Astrocyte (in vitro differentiated cells and primary cell): ENCODE results near the gene SLC38A8. TPM values are rescaled to one million over a fixed set of nuclear protein-coding genes. Genes with fewer than 3 reads are reported as not detected.
A peak's percentile ranks its signal among the peaks of the same experiment; 100 is the strongest.

Source experiments
- DNase-seq: peaks from one replicate; pipeline ENCODE4 v3.0.0-alpha.2; 2010; ENCODE audit warnings: low read depth
- FAIRE-seq: peaks from 2 replicates; lab custom pipeline; 2011; peaks lifted over from hg19 to GRCh38; lab: Jason Lieb, UNC
- H2AFZ ChIP-seq: 2 replicates; pipeline ENCODE4 v1.6.0; 2012; ENCODE audit warnings: low read depth, low read length, inconsistent platforms
- H3K27ac ChIP-seq: 2 replicates; pipeline ENCODE4 v1.5.1; 2011; ENCODE audit warnings: low read depth, low read length, inconsistent platforms
- H3K27me3 ChIP-seq: 2 replicates; pipeline ENCODE4 v1.6.0; 2011; ENCODE audit warnings: low read length, inconsistent platforms; ENCODE audit not compliant: insufficient read depth
- H3K36me3 ChIP-seq: 2 replicates; pipeline ENCODE4 v1.5.1; 2011; ENCODE audit warnings: low read length, inconsistent platforms; ENCODE audit not compliant: insufficient read depth
- H3K4me1 ChIP-seq: 2 replicates; pipeline ENCODE4 v1.5.1; 2011; ENCODE audit warnings: low read length, inconsistent platforms; ENCODE audit not compliant: insufficient read depth
- H3K4me2 ChIP-seq: 2 replicates; pipeline ENCODE4 v1.6.0; 2012; ENCODE audit warnings: low read length, inconsistent platforms
- H3K4me3 ChIP-seq: 2 replicates; pipeline ENCODE4 v1.5.1; 2011; ENCODE audit warnings: low read depth, mild to moderate bottlenecking, low read length, inconsistent platforms; ENCODE audit not compliant: insufficient read depth
- H3K79me2 ChIP-seq: 2 replicates; pipeline ENCODE4 v1.6.0; 2012; ENCODE audit warnings: mild to moderate bottlenecking, low read length, inconsistent platforms; ENCODE audit not compliant: insufficient read depth
- H3K9ac ChIP-seq: 2 replicates; pipeline ENCODE4 v1.6.0; 2012; ENCODE audit warnings: mild to moderate bottlenecking, low read length, inconsistent platforms
- H3K9me3 ChIP-seq: 2 replicates; pipeline ENCODE4 v1.5.1; 2012; ENCODE audit warnings: low read depth, mild to moderate bottlenecking, low read length, inconsistent platforms; ENCODE audit not compliant: insufficient read depth
- H4K20me1 ChIP-seq: 2 replicates; pipeline ENCODE4 v1.6.0; 2012; ENCODE audit warnings: low read length, inconsistent platforms; ENCODE audit not compliant: insufficient read depth
- H3K27ac Mint-ChIP-seq: one replicate; pipeline ENCODE4 v1.8.0; 2021; ENCODE audit warnings: mild to moderate bottlenecking, mixed read lengths; ENCODE audit not compliant: unreplicated experiment
- H3K27me3 Mint-ChIP-seq: one replicate; pipeline ENCODE4 v1.8.0; 2021; ENCODE audit warnings: low read depth, mixed read lengths; ENCODE audit not compliant: unreplicated experiment
- H3K36me3 Mint-ChIP-seq: one replicate; pipeline ENCODE4 v1.8.0; 2021; ENCODE audit warnings: low read depth, mixed read lengths; ENCODE audit not compliant: unreplicated experiment
- H3K4me1 Mint-ChIP-seq: one replicate; pipeline ENCODE4 v1.8.0; 2021; ENCODE audit warnings: low read depth, mixed read lengths; ENCODE audit not compliant: unreplicated experiment
- H3K4me3 Mint-ChIP-seq: one replicate; pipeline ENCODE4 v1.8.0; 2021; ENCODE audit warnings: mild to moderate bottlenecking, moderate library complexity, mixed read lengths; ENCODE audit not compliant: unreplicated experiment
- H3K9me3 Mint-ChIP-seq: one replicate; pipeline ENCODE4 v1.8.0; 2021; ENCODE audit warnings: mild to moderate bottlenecking, mixed read lengths; ENCODE audit not compliant: unreplicated experiment
- CTCF ChIP-seq: IDR thresholded peaks from 2 replicates; pipeline ENCODE4 v1.5.1; 2011; ENCODE audit warnings: low read depth, mild to moderate bottlenecking, inconsistent platforms, low read length, moderate library complexity; ENCODE audit not compliant: insufficient read depth
- EZH2 ChIP-seq: IDR thresholded peaks from 2 replicates; pipeline ENCODE4 v1.6.1; 2012; ENCODE audit warnings: mild to moderate bottlenecking, low read length, inconsistent platforms; ENCODE audit not compliant: insufficient read depth
- total RNA-seq: library from RNA; stranded (reverse); gene quantifications from 2 replicates; pipeline ENCODE4 v1.2.1, GENCODE V29; 2021

The SLC38A8 gene
- total RNA-seq, 1 donor from 2014 or later: not detected

- Histone ChIP-seq H3K27me3 (no peaks in the 10 kb centered on the region), H3K36me3 (peaks cover 52% of the 10 kb centered on the region), H3K4me1 (no peaks in the 10 kb centered on the region), H3K9ac (no peak overlapping the region), H3K27ac (no peak overlapping the region), H3K9me3 (no peaks in the 10 kb centered on the region), H2AFZ (no peak overlapping the region), H3K4me3 (no peak overlapping the region), H3K4me2 (no peak overlapping the region), H3K79me2 (no peaks in the 10 kb centered on the region), H4K20me1 (peaks cover 31% of the 10 kb centered on the region)
- no peaks in the 10 kb centered on the region for H3K9me3 Mint-ChIP-seq
- DNase-seq: no peak
- H3K27me3 Mint-ChIP-seq: no peaks in the 10 kb centered on the region
- peaks cover 9% of the 10 kb centered on the region for H3K36me3 Mint-ChIP-seq
- H3K27ac Mint-ChIP-seq: no peak overlapping the region
- H3K4me3 Mint-ChIP-seq: no peak overlapping the region
- TF ChIP-seq CTCF: no peak
- TF ChIP-seq EZH2: no peak
- FAIRE-seq: no peak
- H3K4me1 Mint-ChIP-seq: no peaks in the 10 kb centered on the region
These were observed 42.7 kb upstream of the SLC38A8 start for GRCh38 chr16:84085271-84085667.

GRCh38 chr16:84084570-84085270 lies 42.1 kb upstream of the SLC38A8 start:
- H3K9me3 ChIP-seq: no peaks in the 10 kb centered on the region
- peak; percentile 38 for DNase-seq
- no peak overlapping the region for H2AFZ ChIP-seq
- peaks cover 12% of the 10 kb centered on the region for H3K36me3 Mint-ChIP-seq
- H3K4me2 ChIP-seq: no peak overlapping the region
- H3K27me3 ChIP-seq: no peaks in the 10 kb centered on the region
- peak; percentile 70 for TF ChIP-seq CTCF
- TF ChIP-seq EZH2: no peak
- no peaks in the 10 kb centered on the region for H3K4me1 Mint-ChIP-seq
- no peak overlapping the region for H3K27ac ChIP-seq
- peaks cover 50% of the 10 kb centered on the region for H3K36me3 ChIP-seq
- H3K9ac ChIP-seq: no peak overlapping the region
- H3K27ac Mint-ChIP-seq: no peak overlapping the region
- H3K27me3 Mint-ChIP-seq: no peaks in the 10 kb centered on the region
- H3K9me3 Mint-ChIP-seq: no peaks in the 10 kb centered on the region
- peaks cover 3% of the 10 kb centered on the region for H3K79me2 ChIP-seq
- no peaks in the 10 kb centered on the region for H3K4me1 ChIP-seq
- no peak overlapping the region for H3K4me3 Mint-ChIP-seq
- no peak for FAIRE-seq
- H3K4me3 ChIP-seq: no peak overlapping the region
- peaks cover 31% of the 10 kb centered on the region for H4K20me1 ChIP-seq
